Measurements from ENCODE around the gene NTSR1. TPM values are rescaled to one million over a fixed set of nuclear protein-coding genes. Genes with fewer than 3 reads are reported as not detected.
A peak's percentile ranks its signal among the peaks of the same experiment; 100 is the strongest.
"Not testable (repeated sequence)": the region's sequence is repeated elsewhere in the genome, so short reads cannot be mapped to it uniquely, and the experiment has no call there.

The NTSR1 gene
- total RNA-seq, 1 donor from 2014 or later: 4.9 TPM

- DNase-seq (ENCODE audit: low spot score in 2 of 2) (no peak), FAIRE-seq (no peak)
Measured at GRCh38 chr20:62671765-62672164, 36.9 kb upstream of the NTSR1 start.

GRCh38 chr20:62674370-62674769 lies 34.3 kb upstream of the NTSR1 start:
- FAIRE-seq (no peak), DNase-seq (ENCODE audit: low spot score in 2 of 2) (no peak)

GRCh38 chr20:62675156-62675876 lies 33.3 kb upstream of the NTSR1 start:
- no peak for DNase-seq (ENCODE audit: low spot score in 2 of 2)
- FAIRE-seq: no peak

DNA sequence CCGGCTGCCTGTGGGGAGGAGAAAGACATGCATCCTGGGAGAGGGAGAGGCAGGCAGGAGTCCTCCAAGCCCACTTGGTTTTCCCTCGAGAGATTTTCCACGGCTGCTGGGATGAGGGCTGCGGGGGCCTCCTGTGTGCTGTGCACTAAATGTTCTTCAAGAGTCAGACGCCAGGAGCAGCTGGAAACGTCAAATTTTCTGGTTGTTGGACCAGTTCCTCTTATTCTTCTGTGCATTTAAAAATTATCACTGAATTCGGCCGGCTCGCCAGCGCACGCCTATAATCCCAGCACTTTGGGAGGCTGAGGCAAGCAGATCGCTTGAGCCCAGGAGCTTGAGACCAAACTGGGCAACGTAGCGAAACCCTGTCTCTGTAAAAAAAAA lies 32.8 kb upstream of the NTSR1 start:
- no peak for FAIRE-seq
- no peak for DNase-seq (ENCODE audit: low spot score in 2 of 2)

DNA sequence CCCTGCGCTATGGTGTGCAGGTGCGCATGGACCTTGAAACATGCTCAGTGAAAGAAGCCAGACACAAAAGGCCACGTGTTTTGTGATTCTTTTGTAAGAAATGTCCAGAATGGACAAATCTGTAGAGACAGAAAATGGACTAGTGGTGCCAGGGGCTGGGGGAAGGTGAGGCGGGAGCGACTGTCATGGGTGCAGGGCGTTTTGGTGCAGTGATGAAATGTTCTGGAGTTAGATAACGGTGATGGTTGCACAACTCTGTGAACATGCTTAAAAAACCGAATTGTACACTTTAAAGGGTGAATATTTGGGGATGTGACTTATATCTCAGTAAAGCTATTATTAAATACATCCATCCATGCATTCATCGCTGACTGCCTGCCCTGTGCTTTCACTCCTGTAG lies 31.7 kb upstream of the NTSR1 start:
- DNase-seq (ENCODE audit: low spot score in 2 of 2) (no peak), FAIRE-seq (no peak)

GRCh38 chr20:62677678-62678077 lies 31.0 kb upstream of the NTSR1 start:
- DNase-seq (ENCODE audit: low spot score in 2 of 2): no peak
- no peak for FAIRE-seq

- no peak for FAIRE-seq
Measured at GRCh38 chr20:62678553-62678952, 30.1 kb upstream of the NTSR1 start.

DNA sequence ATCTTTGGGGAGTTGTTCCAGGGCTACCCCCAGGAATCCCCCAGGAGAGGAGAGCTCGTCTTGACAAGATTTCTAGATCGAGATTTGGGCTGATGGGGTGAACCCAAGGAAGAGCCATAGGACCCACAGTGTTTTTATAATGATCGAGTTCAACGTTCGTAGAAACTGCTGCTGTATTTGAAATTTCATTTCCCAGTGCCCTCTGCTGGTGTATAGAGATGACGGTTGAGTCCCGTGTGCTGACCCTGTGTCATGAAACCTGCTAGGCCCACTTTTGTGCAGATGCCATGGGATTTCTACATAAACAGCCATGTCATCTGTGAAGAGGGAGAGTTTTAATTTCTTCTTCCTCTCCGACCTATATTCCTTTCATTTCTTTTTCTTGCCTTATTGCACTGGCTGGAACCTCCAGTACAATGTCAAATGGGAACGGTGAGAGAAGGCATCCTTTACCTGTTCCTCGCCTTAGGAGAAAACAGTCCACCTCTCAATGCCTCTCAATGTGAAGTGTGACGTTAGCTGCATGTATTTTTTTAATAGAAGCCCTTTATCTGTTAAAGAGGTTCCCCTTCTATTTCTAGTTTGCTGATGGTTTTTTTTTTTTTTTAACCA lies 28.6 kb upstream of the NTSR1 start:
- DNase-seq (ENCODE audit: low spot score in 2 of 2) (no peak), FAIRE-seq (no peak)

More at GRCh38 chr20:62678553-62678952, 30.1 kb upstream of the NTSR1 start:
- no peak for DNase-seq (ENCODE audit: low spot score in 2 of 2)

DNA sequence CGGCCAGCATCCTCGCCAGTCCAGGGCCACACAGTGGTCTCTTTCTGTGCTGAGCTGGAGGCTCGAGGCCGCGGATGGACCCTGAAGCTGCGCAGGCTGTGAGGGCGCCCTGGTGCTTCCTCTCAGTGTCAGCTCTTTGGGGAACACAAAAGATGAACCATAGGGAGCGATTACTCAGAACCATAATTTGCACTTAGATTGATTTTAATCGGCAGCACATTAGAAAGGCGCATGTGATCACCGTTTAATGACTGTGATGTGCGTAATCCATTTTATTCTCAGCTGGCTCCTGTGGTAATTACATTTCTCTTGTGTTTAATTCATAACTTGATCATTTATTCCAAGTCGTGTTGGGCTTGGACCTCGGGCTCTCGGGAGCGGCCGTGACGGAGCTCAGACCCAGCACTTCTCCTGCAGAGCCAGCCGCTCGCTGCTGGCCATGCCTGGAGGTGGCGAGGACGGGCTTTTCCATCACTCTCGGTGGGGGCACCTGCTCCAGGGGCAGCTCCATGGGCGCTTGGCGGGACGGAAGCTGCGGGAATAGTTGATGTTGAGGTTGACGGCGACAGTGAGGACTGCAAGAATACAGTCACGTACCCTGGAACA lies 25.6 kb upstream of the NTSR1 start:
- FAIRE-seq (no peak), DNase-seq (ENCODE audit: low spot score in 2 of 2) (no peak)

DNA sequence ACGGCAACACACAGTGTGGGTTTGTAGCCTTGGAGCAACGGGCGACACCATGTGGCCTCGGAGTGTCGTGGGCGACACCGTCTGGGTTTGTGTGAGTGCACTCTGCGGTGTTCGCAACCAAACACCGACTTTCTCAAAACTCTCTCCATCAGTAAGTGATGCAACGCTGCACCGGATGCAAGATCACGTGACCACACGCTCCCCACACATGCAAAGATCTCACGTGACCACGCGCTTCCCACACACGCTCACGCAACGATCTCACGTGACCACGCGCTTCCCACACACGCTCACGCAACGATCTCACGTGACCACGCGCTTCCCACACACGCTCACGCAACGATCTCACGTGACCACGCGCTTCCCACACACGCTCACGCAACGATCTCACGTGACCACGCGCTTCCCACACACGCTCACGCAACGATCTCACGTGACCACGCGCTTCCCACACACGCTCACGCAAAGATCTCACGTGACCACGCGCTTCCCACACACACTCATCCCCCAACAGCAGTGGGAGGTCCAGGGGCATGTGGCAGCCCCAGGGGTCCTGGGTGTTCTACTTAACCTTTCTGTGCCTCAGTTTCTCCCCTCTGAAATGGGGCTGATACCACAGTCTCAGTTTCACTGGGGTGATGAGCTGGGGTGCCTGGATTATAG lies 24.8 kb upstream of the NTSR1 start:
- not testable (repeated sequence) for DNase-seq (ENCODE audit: low spot score in 2 of 2); FAIRE-seq

GRCh38 chr20:62684981-62685380 lies 23.7 kb upstream of the NTSR1 start:
- DNase-seq (ENCODE audit: low spot score in 2 of 2): no peak
- FAIRE-seq: no peak

DNA sequence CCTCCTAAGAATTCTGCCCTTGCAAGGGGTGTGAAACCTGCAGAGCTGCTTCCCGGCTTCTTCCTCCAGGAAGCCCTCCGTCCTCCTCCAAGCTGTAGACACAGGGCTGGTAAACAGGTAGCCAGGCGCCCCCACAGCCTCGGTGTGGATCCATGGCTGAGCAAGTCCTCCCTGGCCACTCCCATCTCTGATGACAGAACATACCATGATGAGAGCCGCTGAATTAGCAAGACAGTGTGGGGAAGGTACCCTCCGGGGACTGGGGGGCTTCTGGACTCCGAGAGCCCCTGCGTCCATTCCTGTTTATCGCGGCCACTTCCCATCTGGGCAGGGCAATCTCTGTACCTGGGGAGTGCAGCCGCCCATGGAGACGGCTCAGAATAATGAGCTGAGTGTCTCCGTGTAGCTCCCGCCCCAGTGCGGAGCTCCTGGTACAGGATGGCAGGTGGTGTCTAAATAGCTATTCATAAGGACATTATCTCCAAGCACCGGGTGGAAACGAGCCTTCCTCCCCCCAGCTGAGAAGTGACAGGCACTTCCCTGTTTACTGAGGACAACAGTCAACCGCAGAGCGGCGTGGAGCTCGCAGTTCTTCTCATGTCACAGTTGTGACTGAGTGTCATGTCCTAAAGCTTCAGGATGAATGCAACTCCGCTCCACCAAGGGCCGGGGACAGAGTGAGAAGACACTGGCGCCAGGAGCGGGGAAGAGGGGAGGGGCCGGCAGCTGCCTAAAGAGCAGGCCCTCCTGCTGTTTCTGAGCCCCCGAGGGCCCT lies 22.7 kb upstream of the NTSR1 start:
- FAIRE-seq (no peak), DNase-seq (ENCODE audit: low spot score in 2 of 2) (peak in 1 of 2 donors; percentile 53)

GRCh38 chr20:62686869-62687830 lies 21.5 kb upstream of the NTSR1 start:
- FAIRE-seq: no peak

DNA sequence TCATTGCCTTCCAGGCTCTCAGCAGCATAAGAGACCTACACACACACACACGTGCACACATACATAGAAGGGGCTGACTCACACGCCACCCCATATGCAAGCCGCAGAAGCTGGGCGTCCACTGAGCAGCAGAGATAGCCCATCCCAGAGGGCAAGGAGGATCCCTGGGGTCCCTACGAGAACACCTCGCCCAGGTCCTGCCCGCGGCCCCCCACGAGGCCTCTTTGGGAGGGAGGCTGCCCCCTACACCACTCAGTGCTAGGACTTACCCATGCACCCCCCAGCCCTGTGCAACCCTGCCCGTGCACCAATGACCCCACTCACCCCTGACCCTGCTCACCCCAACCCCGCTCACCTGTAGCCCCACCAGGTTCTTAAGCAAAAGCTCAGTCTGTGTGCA lies 20.6 kb upstream of the NTSR1 start:
- FAIRE-seq (no peak), DNase-seq (ENCODE audit: low spot score in 2 of 2) (no peak)

More at GRCh38 chr20:62686869-62687830, 21.5 kb upstream of the NTSR1 start:
- no peak for DNase-seq (ENCODE audit: low spot score in 2 of 2)

GRCh38 chr20:62688855-62689460 lies 19.7 kb upstream of the NTSR1 start:
- FAIRE-seq: no peak
- DNase-seq (ENCODE audit: low spot score in 2 of 2): no peak

- no peak for DNase-seq (ENCODE audit: low spot score in 2 of 2)
- FAIRE-seq: no peak
Measured at GRCh38 chr20:62689861-62690260, 18.8 kb upstream of the NTSR1 start.

DNA sequence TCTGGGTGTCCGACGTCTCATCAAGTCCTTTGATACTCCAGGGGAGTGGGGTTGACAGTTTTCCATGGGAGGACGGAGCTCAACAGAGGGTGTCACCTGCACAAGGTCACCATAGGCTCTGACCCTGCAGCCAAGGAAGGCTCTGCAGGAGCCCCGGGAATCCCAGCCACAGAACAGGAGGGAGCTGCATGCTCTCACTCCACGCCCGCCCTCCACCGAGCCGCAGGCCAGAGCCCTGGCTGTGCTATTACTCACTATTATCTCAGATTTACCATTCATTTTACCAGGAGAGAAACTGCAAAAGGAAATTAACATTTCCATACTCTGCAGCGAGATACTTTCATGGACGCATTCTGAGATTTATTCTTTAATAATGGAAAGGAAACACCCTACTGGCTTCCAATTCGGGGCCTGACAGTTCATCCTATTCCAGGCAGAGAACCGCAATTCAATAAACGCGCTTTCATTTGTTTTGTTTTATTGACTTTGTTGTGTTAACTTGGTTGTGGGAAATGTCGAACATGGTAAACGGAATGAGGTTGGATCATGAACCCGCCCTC lies 18.3 kb upstream of the NTSR1 start:
- FAIRE-seq (no peak), DNase-seq (ENCODE audit: low spot score in 2 of 2) (no peak)

- no peak for FAIRE-seq
- DNase-seq (ENCODE audit: low spot score in 2 of 2): no peak
Measured at GRCh38 chr20:62691487-62691886, 17.1 kb upstream of the NTSR1 start.

- DNase-seq (ENCODE audit: low spot score in 2 of 2) (peak in 1 of 2 donors; percentile 63), FAIRE-seq (no peak)
Measured at GRCh38 chr20:62692176-62692575, 16.5 kb upstream of the NTSR1 start.
